NCI-H82 (cell line): ENCODE measurements around the gene PLCG1.

Source experiments
- DNase-seq: peaks from one replicate; lab custom pipeline; 2025; lab: John Stamatoyannopoulos, UW

The PLCG1 gene

DNA sequence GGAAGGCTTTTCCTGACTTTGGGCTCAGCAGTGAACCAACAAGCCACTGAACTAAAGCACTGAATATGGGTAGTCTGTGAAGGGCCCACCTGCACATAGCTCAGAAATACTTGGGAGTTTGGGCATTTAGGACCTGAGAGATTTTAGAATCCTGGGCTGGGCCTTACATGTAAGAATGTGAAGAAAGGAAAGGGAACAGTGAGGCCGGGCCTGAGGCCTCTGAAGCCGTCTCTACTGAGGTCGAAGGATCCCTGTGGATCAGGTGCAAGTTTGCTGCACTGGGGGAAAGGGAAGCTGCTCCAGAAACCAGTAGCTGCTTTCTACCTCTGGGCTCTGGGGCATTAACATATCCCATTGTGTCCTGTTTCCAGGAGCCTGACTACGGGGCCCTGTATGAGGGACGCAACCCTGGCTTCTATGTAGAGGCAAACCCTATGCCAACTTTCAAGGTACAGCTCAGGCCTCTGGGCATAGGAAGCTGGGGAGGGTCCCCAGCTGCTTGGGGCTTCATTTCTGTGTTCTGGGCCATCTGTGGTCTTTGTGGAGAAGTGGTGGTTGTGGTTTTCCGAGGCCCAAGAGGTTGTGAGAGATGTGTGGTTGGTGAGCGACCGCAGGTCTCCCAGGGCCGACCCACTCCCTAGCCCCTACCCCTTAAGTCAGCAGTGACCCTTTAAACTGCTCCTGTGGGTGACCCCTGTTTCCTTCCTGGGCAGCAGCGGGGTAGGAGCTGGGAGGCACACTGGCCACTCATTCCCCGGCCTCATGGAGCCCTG, 30.3 kb downstream of the PLCG1 start:
- no peak for DNase-seq

- no peak for DNase-seq
These were observed 31.2 kb downstream of the PLCG1 start for GRCh38 chr20:41168281-41169161.

DNA sequence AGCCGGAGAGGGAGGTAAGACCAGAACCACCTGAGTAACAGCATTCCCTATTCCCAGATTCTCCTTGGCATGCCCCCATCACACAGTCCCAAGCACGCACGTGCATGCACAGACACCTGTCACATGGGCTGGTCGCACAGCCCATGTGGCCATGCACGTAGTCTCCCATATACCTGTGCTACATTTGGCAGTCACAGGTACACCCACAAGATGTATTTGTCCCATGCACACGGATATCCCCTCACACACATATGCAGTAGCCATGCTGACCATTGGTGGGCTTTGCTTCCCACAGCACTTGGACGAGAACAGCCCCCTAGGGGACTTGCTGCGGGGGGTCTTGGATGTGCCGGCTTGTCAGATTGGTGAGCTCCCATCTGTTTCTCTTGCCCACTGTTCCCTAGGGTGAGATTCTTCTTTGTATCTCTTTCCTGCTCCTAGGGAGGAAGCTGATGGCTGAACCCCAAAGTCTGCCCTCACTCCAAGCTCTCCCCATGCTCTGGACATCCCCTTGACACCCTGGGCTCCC, 31.9 kb downstream of the PLCG1 start:
- no peak for DNase-seq

- no peak for DNase-seq
These were observed 32.5 kb downstream of the PLCG1 start for GRCh38 chr20:41169791-41170351.

DNA sequence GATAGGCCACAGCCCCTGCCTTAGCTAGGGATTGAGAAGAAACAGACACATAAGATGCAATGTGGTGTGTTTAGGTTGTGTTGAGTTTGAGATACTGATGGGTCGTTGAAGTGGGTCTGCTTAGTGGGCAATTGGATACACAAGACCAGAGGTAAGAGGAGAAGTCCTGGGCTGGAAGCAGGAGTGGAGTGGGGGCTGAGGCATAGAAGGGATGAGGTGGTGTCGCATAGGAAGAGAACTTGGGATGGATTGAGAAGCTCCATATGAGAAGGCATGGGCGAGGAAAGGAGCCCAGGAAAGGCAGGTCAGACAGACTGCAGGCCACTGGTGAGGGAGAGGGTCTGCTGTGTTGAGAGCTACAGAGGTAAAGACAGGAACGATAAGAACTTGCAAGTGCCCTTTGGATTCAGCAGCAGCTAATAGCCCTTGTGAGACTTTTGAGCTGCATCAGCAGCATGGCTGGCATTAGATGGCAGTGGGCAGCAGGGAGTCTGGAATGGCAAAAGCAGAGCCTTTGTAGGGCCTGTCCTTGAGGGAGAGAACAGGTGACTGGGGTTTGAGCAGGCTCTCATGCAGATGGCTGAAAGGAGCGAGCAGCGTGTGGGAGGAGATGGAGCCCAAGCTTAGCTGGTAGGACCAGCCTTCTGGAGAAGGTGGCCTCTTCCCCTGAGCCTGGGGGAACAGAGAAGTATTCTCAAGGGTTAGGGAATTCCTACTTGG, 33.2 kb downstream of the PLCG1 start:
- DNase-seq = no peak

- DNase-seq = no peak
These were observed 34.5 kb downstream of the PLCG1 start for GRCh38 chr20:41171736-41172295.

DNA sequence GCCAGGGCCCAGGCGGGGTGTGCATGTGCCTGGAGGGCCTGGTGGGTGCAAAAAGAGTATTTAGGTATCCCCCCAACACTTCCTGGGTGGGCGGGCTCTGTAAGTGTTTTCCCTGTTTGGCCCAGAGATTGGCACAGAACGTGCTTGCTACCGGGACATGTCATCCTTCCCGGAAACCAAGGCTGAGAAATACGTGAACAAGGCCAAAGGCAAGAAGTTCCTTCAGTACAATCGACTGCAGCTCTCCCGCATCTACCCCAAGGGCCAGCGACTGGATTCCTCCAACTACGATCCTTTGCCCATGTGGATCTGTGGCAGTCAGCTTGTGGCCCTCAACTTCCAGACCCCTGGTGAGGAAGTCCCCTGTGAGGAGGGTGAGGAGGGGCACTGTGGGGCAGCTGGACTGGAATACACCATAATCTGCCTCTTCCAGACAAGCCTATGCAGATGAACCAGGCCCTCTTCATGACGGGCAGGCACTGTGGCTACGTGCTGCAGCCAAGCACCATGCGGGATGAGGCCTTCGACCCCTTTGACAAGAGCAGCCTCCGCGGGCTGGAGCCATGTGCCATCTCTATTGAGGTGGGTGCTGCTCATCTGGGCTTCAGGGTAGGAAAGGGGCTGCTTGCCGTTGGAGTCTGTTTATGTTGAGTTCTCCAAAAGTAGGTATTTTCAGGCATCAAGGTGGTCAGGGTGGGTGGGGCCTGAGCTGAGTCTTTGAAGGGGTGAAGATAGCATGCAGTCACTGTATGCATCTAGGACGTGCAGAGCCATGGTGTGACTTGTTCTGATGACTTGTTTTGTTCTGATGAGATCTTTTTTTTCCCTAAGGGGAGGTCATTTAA, 35.2 kb downstream of the PLCG1 start:
- no peak for DNase-seq

DNA sequence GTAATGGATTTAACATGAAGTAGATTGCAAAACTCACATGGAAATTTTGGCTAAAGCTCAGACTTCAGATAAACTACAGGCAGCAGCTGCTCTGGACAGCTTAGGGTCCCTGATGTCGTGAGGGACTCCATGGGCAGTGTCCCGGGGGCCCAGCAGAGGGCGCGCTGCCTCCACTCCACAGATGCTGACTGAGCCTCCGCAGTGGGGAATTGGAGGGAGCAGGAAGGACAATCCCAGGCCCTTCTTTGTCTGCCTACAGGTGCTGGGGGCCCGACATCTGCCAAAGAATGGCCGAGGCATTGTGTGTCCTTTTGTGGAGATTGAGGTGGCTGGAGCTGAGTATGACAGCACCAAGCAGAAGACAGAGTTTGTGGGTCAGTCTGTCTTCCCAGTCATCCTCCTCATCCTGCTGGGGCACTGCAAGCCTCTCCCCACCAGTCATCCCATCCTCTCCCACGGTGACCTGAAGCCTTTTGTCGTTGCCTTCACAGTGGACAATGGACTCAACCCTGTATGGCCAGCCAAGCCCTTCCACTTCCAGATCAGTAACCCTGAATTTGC, 35.9 kb downstream of the PLCG1 start:
- peak; percentile 84 for DNase-seq

DNA sequence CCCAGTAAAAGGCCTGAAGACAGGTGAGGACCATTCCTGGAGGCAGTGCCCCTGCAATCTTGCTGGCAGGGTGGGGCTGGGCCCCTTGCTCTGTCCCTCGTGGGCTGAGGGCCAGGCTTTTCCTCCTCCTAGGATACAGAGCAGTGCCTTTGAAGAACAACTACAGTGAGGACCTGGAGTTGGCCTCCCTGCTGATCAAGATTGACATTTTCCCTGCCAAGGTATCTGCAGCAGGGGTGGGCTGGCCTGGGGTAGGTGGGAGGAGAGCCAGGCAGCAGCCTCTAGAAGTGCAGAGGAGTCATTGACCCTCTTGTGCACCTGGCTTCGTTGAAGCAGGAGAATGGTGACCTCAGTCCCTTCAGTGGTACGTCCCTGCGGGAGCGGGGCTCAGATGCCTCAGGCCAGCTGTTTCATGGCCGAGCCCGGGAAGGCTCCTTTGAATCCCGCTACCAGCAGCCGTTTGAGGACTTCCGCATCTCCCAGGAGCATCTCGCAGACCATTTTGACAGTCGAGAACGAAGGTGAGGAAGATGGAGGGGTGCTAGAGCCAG, 36.5 kb downstream of the PLCG1 start:
- no peak for DNase-seq

GRCh38 chr20:41174373-41174772, 37.0 kb downstream of the PLCG1 start:
- DNase-seq = no peak

- DNase-seq = no peak
These were observed 37.4 kb downstream of the PLCG1 start for GRCh38 chr20:41174782-41175181.

DNA sequence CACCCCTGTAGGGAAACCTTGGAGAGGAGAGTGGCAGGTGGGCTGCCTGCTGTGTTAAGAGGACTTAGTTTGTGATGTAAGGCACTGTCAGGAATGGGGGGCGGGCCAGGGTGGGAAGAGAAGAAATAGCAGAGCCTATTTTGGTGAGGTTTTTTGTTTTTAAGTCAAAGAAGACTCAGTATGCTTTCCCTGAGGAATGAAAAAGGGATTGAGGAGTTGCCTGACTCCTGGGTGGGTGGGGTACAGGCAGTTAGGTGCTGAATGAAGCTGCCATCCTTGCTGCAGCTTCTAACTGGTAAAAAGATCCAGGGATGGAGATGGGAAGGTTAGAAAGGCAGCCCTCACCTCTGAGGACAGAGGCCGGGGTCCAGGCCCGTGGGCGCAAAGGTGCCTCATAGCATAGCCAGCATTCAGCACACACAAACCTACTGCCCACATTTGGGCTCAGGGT, 37.9 kb downstream of the PLCG1 start:
- no peak for DNase-seq

DNA sequence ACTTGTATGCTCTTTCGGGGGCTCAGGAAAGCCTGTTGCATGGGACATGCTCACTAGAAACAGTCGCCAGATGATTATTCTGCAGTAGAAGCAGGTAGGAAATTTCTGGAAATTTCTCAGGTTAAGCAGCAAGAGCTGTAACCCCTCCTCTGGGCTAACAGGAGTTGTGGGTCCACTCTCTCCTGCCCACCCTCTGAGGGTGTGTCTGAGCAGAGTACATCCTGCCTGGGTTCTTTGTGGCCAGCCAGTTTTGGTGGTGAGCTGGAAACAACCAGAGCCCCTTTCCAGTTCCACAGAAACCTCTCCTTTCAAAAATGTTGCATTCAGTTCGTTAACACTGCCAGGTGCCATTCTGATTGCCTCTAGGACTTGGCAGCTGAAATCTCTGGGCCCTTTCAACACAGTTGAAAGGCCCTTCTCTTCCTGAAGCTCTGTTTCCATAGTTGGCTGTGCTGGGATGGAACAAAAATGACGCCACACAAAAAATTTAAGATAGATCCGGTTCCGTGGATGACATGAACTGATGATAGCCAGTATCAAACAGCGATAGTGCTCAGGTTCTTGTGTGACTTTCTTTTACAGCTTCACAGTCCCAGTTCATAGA, 38.5 kb downstream of the PLCG1 start:
- no peak for DNase-seq

GRCh38 chr20:41176711-41177552, 39.6 kb downstream of the PLCG1 start:
- no peak for DNase-seq

GRCh38 chr20:41177636-41178035, 40.3 kb downstream of the PLCG1 start:
- DNase-seq = peak; percentile 82

GRCh38 chr20:41178495-41178894, 41.2 kb downstream of the PLCG1 start:
- DNase-seq = no peak

- DNase-seq = no peak
These were observed 41.6 kb downstream of the PLCG1 start for GRCh38 chr20:41178904-41179432.

GRCh38 chr20:41179961-41180360, 42.6 kb downstream of the PLCG1 start:
- no peak for DNase-seq
